Measurements from ENCODE around the gene ZNF749. TPM values are rescaled to one million over a fixed set of nuclear protein-coding genes. Genes with fewer than 3 reads are reported as not detected.
"Not testable (repeated sequence)": the region's sequence is repeated elsewhere in the genome, so short reads cannot be mapped to it uniquely, and the experiment has no call there.

Gene ZNF749
- total and polyA plus RNA-seq, 7 donors, result 5.1 to 22.4 (median 10.1) TPM

DNA sequence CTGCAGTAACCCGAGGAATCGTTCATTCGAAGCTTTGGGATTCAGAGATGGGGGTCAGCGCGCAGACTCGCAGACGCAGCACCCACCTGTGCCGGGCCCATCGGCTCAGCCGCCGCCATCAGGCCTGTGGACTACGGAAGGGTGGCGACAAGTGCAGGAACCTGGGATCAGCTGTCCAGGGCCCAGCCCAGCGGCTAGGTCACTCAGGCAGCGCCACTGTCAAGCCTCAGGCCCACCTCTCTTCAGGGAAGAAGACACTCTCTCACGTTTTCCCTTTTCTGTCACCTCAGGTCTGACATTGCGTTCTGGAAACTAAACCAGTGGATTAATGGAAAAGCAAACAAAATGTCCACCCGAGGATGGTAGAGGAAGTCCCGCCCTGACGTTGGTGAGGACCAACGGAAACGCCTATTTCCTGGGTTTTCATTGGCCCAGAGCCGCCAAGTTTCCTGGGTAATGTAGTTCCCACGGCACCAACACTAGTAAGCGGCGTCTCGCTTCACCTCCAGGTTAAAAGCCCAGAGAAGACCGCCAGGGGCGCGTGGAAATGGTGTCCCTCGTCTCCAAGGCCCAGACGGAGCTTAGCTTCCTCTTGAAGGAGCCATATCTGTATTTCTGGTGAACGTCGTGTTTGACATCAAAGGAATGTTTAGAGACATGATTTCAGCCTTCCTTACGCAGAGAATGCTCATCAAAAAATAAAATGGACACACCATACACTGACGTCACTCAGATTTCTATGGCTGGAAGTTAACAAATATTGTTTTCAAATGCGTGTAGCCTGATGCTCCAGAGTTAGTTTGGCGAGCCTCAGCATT lies 42.3 kb downstream of the ZNF749 start, which contains the start of gene ZNF772:
TSS of gene ZNF772 (minus strand) at position 376 of the 818 bp plus-strand sequence. CDS start at position 119, 257 bp downstream.
- DNase-seq, result peak; percentile 89 to 93
- TF ChIP-seq, protein P1, sequence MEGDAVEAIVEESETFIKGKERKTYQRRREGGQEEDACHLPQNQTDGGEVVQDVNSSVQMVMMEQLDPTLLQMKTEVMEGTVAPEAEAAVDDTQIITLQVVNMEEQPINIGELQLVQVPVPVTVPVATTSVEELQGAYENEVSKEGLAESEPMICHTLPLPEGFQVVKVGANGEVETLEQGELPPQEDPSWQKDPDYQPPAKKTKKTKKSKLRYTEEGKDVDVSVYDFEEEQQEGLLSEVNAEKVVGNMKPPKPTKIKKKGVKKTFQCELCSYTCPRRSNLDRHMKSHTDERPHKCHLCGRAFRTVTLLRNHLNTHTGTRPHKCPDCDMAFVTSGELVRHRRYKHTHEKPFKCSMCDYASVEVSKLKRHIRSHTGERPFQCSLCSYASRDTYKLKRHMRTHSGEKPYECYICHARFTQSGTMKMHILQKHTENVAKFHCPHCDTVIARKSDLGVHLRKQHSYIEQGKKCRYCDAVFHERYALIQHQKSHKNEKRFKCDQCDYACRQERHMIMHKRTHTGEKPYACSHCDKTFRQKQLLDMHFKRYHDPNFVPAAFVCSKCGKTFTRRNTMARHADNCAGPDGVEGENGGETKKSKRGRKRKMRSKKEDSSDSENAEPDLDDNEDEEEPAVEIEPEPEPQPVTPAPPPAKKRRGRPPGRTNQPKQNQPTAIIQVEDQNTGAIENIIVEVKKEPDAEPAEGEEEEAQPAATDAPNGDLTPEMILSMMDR (IDR thresholded peaks at IDR 0.05), result peak; percentile 48
- peak within 1 kb of the TSS; percentile 85 for H3K27ac ChIP-seq
- H3K27me3 ChIP-seq (ENCODE audit: insufficient read depth in 3 of 3, low read length in 2 of 3), result no peaks in the 10 kb centered on the region
- peak; percentile 100 for ATAC-seq
- no peaks in the 10 kb centered on the region for H3K4me1 ChIP-seq
- H3K36me3 ChIP-seq (ENCODE audit: insufficient read depth in 1 of 2, low read depth in 1 of 2), result peaks cover 22 to 38% of the 10 kb centered on the region in 2 donors
- WGBS, 3 donors, result 5 to 9% (median 7%) methylated on average over 38 of the region's 38 CpGs
- intact Hi-C loops (cut with DNase I), result no loop called here
- peak within 1 kb of the TSS; percentile 91 for H3K4me3 ChIP-seq
- peaks cover 69% of the 10 kb centered on the region for H3K9me3 ChIP-seq

DNA sequence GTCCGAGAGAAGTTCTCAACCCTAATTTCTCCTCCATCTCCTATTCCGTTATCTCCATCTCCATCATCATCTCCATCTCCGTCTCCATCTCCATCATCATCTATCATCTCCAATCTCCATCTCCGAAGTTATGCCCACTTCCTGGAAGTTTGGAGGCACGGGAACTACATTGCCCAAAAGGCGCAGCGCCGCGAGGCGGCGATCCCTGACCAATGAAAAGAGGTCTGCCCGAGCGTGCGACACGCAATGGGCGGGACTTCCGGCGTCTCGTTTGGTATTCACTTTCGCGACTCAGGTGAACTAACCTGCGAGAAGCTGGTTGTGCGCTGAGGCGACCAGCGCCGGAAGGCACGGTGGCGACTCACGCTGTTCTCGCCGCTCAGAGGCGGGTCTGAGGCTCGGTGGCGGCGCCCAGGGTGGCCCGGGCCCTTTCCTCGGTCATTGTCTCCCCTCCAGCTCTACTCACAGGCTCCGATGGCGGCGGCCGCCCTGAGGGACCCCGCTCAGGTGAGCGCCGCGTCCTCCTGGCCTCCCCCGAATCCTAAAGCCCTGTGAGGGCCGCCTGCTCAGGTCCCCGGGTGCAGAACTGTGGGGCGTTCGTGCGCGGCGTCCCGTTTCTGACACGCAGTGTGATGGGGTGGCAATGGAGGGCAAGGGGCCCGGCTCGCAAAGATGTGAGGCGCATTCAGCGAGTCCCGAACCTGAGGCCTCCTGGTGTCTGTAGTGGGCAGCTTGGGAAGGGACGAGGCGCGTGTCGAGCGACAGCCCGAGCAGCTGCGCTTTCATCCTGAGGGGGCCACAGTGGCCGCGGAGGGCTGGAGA lies 52.6 kb downstream of the ZNF749 start, which contains the start of gene ZNF419:
TSS of gene ZNF419 (plus strand) at position 274 of the 822 bp plus-strand sequence. CDS start at position 475, 201 bp downstream.
- H3K27me3 ChIP-seq (ENCODE audit: insufficient read depth in 3 of 3, low read length in 2 of 3); H3K9me3 ChIP-seq; H3K4me1 ChIP-seq: not testable (repeated sequence)
- intact Hi-C loops (cut with DNase I), result loop anchor here in 1 of 2 donors (10.0 kb wide), 1 partner anchor 53 kb away; the partner anchor contains the start of gene ZNF749
- Histone ChIP-seq H3K36me3 (ENCODE audit: insufficient read depth in 1 of 2, low read depth in 1 of 2) (peaks cover 6 to 18% of the 10 kb centered on the region in 2 donors), H3K27ac (peak within 1 kb of the TSS; percentile 70), H3K4me3 (peak within 1 kb of the TSS; percentile 91)
- 1% methylated on average over 49 to 57 of the region's 69 CpGs for WGBS, 3 donors
- ATAC-seq, result peak; percentile 99 to 100 (median 99)
- DNase-seq, result peak; percentile 94 to 96

GRCh38 chr19:57488299-57488644 lies 53.1 kb downstream of the ZNF749 start:
- intact Hi-C loops (cut with DNase I), result loop anchor here in 1 of 2 donors (10.0 kb wide), 1 partner anchor 53 kb away; the partner anchor contains the start of gene ZNF749
- H3K27ac ChIP-seq; DNase-seq; H3K9me3 ChIP-seq; H3K27me3 ChIP-seq (ENCODE audit: insufficient read depth in 3 of 3, low read length in 2 of 3); H3K4me1 ChIP-seq: not testable (repeated sequence)
- ATAC-seq, result peak; percentile 21 to 63 (median 30)
- H3K4me3 ChIP-seq, result peak overlapping the region; percentile 22
- WGBS, 3 donors, result no CpG with 5 or more reads among the region's 1 CpG
- peaks cover 7 to 24% of the 10 kb centered on the region in 2 donors for H3K36me3 ChIP-seq (ENCODE audit: insufficient read depth in 1 of 2, low read depth in 1 of 2)

Other genes with a start within 250 kb of the ZNF749 start
- 10 to 100 TPM; 14.6 to 20.3 (median 15.5) TPM for gene ZNF264, start 243.8 kb upstream of the ZNF749 start, total RNA-seq
- gene ZNF264, start 243.8 kb upstream of the ZNF749 start, polyA plus RNA-seq, result 1 to 10 TPM; 2.3 to 4.9 (median 2.4) TPM
- gene AURKC, start 204.3 kb upstream of the ZNF749 start, total RNA-seq, result 1 to 10 TPM in 2 of 4 donors, under 1 TPM in 1, not detected in 1; 0.37 to 2.1 (median 1.9) TPM
- gene AURKC, start 204.3 kb upstream of the ZNF749 start, polyA plus RNA-seq, result 1 to 10 TPM in 1 of 3 donors, under 1 TPM in 2; 0.55 to 1.3 (median 0.70) TPM
- 10 to 100 TPM; 10.3 to 16.4 (median 12.7) TPM for gene ZNF805, start 194.7 kb upstream of the ZNF749 start, total RNA-seq
- gene ZNF805, start 194.7 kb upstream of the ZNF749 start, polyA plus RNA-seq, result 1 to 10 TPM; 1.2 to 5.2 (median 1.2) TPM
- gene ZNF460, start 154.8 kb upstream of the ZNF749 start, total RNA-seq, result 10 to 100 TPM; 30.1 to 54.0 (median 38.1) TPM
- gene ZNF460, start 154.8 kb upstream of the ZNF749 start, polyA plus RNA-seq, result 1 to 10 TPM; 1.0 to 7.0 (median 1.1) TPM
- gene ZNF543, start 114.9 kb upstream of the ZNF749 start, total RNA-seq, result 1 to 10 TPM; 6.7 to 6.8 (median 6.7) TPM
- gene ZNF543, start 114.9 kb upstream of the ZNF749 start, polyA plus RNA-seq, result 1 to 10 TPM; 1.0 to 3.9 (median 2.0) TPM
- gene ZNF304, start 84.1 kb upstream of the ZNF749 start, total RNA-seq, result 1 to 10 TPM; 3.3 to 8.8 (median 6.8) TPM
- 1 to 10 TPM; 2.3 to 6.2 (median 3.3) TPM for gene ZNF304, start 84.1 kb upstream of the ZNF749 start, polyA plus RNA-seq
- gene TRAPPC2B, start 71.8 kb upstream of the ZNF749 start, total RNA-seq, result 10 to 100 TPM; 12.6 to 21.3 (median 17.5) TPM
- gene TRAPPC2B, start 71.8 kb upstream of the ZNF749 start, polyA plus RNA-seq, result 10 to 100 TPM; 30.9 to 78.7 (median 38.9) TPM
- gene ZNF547, start 71.8 kb upstream of the ZNF749 start, total RNA-seq, result 1 to 10 TPM; 1.1 to 2.8 (median 1.9) TPM
- 1 to 10 TPM in 2 of 3 donors, under 1 TPM in 1; 0.80 to 3.3 (median 1.1) TPM for gene ZNF547, start 71.8 kb upstream of the ZNF749 start, polyA plus RNA-seq
- gene ZNF548, start 45.5 kb upstream of the ZNF749 start, total RNA-seq, result 10 to 100 TPM in 2 of 4 donors, 1 to 10 TPM in 2; 5.6 to 12.1 (median 8.3) TPM
- 1 to 10 TPM; 3.2 to 9.9 (median 4.6) TPM for gene ZNF548, start 45.5 kb upstream of the ZNF749 start, polyA plus RNA-seq
- 10 to 100 TPM in 1 of 4 donors, 1 to 10 TPM in 3; 4.8 to 11.0 (median 6.3) TPM for gene ZNF17, start 24.2 kb upstream of the ZNF749 start, total RNA-seq
- gene ZNF17, start 24.2 kb upstream of the ZNF749 start, polyA plus RNA-seq, result 1 to 10 TPM; 3.6 to 9.0 (median 4.4) TPM
- gene VN1R1, start 21.8 kb downstream of the ZNF749 start, total RNA-seq, result 1 to 10 TPM in 3 of 4 donors, under 1 TPM in 1; 0.76 to 4.1 (median 2.3) TPM
- gene VN1R1, start 21.8 kb downstream of the ZNF749 start, polyA plus RNA-seq, result under 1 TPM; 0.42 to 0.57 (median 0.51) TPM
- 10 to 100 TPM; 12.0 to 15.2 (median 14.1) TPM for gene ZNF772, start 42.2 kb downstream of the ZNF749 start, total RNA-seq
- gene ZNF772, start 42.2 kb downstream of the ZNF749 start, polyA plus RNA-seq, result 1 to 10 TPM; 2.7 to 8.7 (median 3.0) TPM
- 1 to 10 TPM; 4.1 to 7.5 (median 6.9) TPM for gene ZNF419, start 52.4 kb downstream of the ZNF749 start, total RNA-seq
- 10 to 100 TPM in 1 of 3 donors, 1 to 10 TPM in 2; 5.9 to 24.4 (median 6.9) TPM for gene ZNF419, start 52.4 kb downstream of the ZNF749 start, polyA plus RNA-seq
- gene ZNF773, start 64.6 kb downstream of the ZNF749 start, total RNA-seq, result 1 to 10 TPM; 2.7 to 5.7 (median 4.4) TPM
- 1 to 10 TPM; 2.3 to 7.5 (median 3.0) TPM for gene ZNF773, start 64.6 kb downstream of the ZNF749 start, polyA plus RNA-seq
- gene ZNF549, start 92.0 kb downstream of the ZNF749 start, total RNA-seq, result 1 to 10 TPM; 1.5 to 4.0 (median 2.3) TPM
- gene ZNF549, start 92.0 kb downstream of the ZNF749 start, polyA plus RNA-seq, result 1 to 10 TPM; 1.4 to 4.6 (median 2.6) TPM
- 1 to 10 TPM; 2.1 to 4.9 (median 4.6) TPM for gene ZNF550, start 124.5 kb downstream of the ZNF749 start, total RNA-seq
- 1 to 10 TPM; 1.5 to 5.0 (median 2.9) TPM for gene ZNF550, start 124.5 kb downstream of the ZNF749 start, polyA plus RNA-seq
- 1 to 10 TPM; 2.1 to 4.0 (median 2.4) TPM for gene ZNF416, start 143.6 kb downstream of the ZNF749 start, total RNA-seq
- gene ZNF416, start 143.6 kb downstream of the ZNF749 start, polyA plus RNA-seq, result 1 to 10 TPM; 1.9 to 2.9 (median 2.3) TPM
- gene ZIK1, start 148.8 kb downstream of the ZNF749 start, total RNA-seq, result 1 to 10 TPM in 2 of 4 donors, under 1 TPM in 2; 0.74 to 2.9 (median 1.3) TPM
- 1 to 10 TPM in 2 of 3 donors, under 1 TPM in 1; 0.72 to 4.4 (median 2.5) TPM for gene ZIK1, start 148.8 kb downstream of the ZNF749 start, polyA plus RNA-seq
- gene ZNF530, start 164.6 kb downstream of the ZNF749 start, total RNA-seq, result 1 to 10 TPM in 3 of 4 donors, under 1 TPM in 1; 0.81 to 2.9 (median 2.0) TPM
- 10 to 100 TPM in 1 of 3 donors, 1 to 10 TPM in 2; 1.7 to 11.7 (median 2.4) TPM for gene ZNF530, start 164.6 kb downstream of the ZNF749 start, polyA plus RNA-seq
- 1 to 10 TPM; 5.4 to 8.1 (median 7.5) TPM for gene ZNF134, start 178.9 kb downstream of the ZNF749 start, total RNA-seq
- 1 to 10 TPM; 3.4 to 8.6 (median 4.4) TPM for gene ZNF134, start 178.9 kb downstream of the ZNF749 start, polyA plus RNA-seq
- 1 to 10 TPM; 1.6 to 6.9 (median 4.9) TPM for gene ZNF211, start 197.8 kb downstream of the ZNF749 start, total RNA-seq
- gene ZNF211, start 197.8 kb downstream of the ZNF749 start, polyA plus RNA-seq, result 1 to 10 TPM; 2.9 to 4.9 (median 3.3) TPM
- gene ZSCAN4, start 233.6 kb downstream of the ZNF749 start, total RNA-seq, result not detected
- gene ZSCAN4, start 233.6 kb downstream of the ZNF749 start, polyA plus RNA-seq, result under 1 TPM in 1 of 3 donors, not detected in 2; 0.03 TPM
- 1 to 10 TPM; 1.4 to 2.6 (median 2.0) TPM for gene ZNF551, start 246.7 kb downstream of the ZNF749 start, total RNA-seq
- 1 to 10 TPM; 1.5 to 2.5 (median 1.9) TPM for gene ZNF551, start 246.7 kb downstream of the ZNF749 start, polyA plus RNA-seq